ENCODE data around the gene PYGM.

- TF ChIP-seq POLR2AphosphoS5 (IDR thresholded peaks at IDR 0.05) (no peak), CTCF (IDR thresholded peaks at IDR 0.05) (no peak), POLR2A (IDR thresholded peaks at IDR 0.05) (no peak)
These were observed 44.8 kb upstream of the PYGM start for GRCh38 chr11:64804346-64805210.
